GM18502 (cell line): ENCODE results near the gene NFIL3.

Experiments
- ATAC-seq: cut with Tn5 transposase; IDR thresholded peaks from one replicate; pipeline ENCODE4 v1.9.1; 2021; ENCODE audit warnings: mild to moderate bottlenecking; ENCODE audit not compliant: unreplicated experiment, poor library complexity

NFIL3 gene

DNA sequence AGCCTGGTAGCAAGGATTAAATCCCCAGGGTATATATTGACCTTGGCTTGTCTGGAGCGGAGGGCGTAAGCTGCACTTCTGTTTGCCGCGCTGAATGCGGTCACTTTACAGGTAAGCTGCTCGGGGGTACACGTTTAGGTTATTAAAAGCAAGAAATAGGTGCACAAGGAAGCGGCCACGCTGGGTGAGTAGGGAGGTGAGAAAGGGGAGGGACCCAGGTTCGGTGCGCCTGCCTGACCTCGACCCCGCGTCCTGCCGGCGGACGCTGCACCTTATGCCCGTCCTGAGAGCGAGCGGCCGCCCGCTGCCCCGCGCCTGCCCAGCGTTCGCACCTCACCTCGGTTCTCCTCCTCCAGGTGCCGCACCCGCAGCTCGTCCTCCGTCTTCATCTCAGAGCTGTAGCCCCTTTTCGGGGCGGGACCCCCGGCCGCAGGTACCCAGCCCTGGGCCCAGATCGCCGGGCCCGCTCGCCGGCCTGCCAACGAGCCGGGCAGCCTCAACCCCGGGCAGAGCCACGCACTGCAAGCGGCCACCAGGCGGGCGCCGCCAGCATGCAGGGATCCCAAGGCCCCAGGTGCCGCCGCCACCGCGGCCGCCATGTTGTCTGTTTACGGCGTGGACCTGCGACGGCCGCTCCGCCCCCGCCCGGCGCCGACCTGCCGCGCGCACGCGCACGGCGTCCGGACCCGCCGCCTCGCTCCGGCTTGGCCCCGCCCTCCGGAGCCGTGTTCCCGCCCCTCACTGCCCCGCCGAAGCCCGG lies 62.2 kb downstream of the NFIL3 start, which contains the start of gene AUH:
TSS of gene AUH (minus strand) at position 628 of the 760 bp plus-strand sequence. CDS start at position 599, 29 bp downstream.
- peak; percentile 86 for ATAC-seq

DNA sequence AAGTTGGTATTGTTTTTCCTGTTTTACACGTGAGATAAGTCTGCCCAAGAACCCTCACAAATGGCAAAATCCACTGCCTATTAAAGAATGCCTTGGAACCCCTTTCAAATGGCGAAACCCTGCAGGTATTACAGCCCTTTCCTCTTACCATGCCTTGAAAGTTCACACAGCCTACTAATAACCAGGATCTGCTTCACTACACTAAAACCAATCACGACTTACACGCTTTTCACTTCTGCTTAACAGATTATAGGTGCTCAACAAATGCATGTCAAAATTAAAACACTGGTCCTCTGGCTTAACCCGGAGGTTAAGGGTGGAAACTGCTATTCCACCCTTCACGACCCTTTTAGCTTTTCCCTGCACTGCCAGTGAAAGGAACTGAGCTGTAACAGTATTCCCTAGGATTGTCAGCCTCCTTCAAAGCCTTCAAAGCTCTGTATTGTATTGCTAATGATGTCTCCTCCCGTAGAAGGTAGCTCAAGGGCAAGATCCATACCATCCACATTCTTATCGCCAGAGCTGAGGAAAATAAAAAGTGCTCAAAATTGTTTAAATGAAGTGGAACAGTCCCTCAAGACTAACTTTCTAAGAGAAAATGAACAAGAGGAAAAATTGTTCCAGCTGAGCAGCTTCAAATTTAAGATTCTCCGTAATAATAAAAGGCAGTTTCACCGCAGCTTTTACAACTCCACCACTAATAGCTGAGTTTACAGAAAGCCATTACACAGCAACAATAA lies 62.9 kb downstream of the NFIL3 start:
- no peak for ATAC-seq

DNA sequence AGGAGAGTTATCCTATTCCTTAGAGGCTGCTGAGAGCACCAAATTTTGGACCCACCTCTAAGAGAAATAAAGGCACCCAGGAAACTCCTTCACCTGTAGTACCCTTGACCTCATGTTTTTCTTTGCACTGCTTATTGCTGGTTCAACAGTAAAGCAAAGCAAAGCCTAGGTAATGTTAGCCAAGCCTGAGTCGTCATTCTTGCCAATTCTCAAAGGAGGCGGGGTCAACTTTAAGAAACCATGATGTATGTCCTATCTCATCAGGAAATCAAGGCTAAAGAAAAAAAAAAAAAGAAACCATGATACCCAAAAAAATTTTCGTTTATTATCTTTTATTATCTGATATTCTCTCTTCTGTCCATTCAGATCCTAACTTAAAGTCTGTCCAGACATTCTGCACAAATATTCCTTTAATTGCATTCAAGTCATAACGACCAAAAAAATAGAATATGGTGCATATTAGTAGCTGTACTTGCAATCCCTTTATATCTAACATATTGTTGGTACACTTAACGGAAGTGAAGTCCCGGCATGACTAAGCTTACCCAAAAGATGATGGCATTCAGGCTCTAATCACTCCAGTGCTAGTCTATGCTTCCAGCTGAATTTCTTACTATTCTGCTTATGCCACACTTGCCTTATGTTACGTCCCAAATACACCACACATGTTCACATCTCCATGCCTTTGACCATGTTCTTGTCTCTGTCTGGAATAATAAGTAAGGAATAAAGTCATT lies 63.7 kb downstream of the NFIL3 start:
- ATAC-seq = no peak

DNA sequence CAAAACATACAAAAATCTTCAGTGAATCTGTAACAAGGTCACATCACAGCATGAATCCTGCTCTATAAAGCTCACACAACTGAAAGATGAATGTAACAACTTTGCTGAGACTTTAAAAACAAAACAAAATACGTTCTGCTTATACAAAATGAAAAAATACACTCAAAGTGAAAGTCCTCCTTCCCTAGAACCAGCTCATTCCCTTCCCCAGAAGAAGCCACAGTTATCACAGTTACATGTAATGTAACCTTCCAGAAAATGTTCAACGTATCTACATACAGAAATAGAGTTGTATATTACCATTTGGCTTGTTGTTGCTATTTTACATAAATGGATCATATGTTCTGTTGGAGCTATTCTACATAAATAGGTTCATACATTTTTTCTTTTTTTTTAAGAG lies 64.5 kb downstream of the NFIL3 start:
- no peak for ATAC-seq
